Stomach (tissue), 9 donors: ENCODE measurements around the gene PRRT3. TPM values are rescaled to one million over a fixed set of nuclear protein-coding genes. Genes with fewer than 3 reads are reported as not detected.
A peak's percentile ranks its signal among the peaks of the same experiment; 100 is the strongest.

Experiments
- DNase-seq, 2 donors: peaks; one replicate each; pipeline versions ENCODE4 v3.0.0 to v3.0.0-alpha.2; 2013 to 2019
- H3K27ac ChIP-seq, 5 donors: fragments of 200-600 bp in 4 of 5; sonication (generic) in 4 of 5; one replicate each; pipeline ENCODE4 v1.5.1; 2013 to 2019; ENCODE audit warnings: mild to moderate bottlenecking in 1 of 5, moderate library complexity in 1 of 5
- H3K27me3 ChIP-seq, 3 donors: fragments of 200-600 bp; sonication (generic); one replicate each; pipeline ENCODE4 v1.5.1; 2017 to 2019; ENCODE audit warnings: mixed run types in 1 of 3
- H3K36me3 ChIP-seq, 4 donors: fragments of 200-600 bp; sonication (generic); 1 replicate in 3 of 4; 2 replicates in 1 of 4; pipeline ENCODE4 v1.5.1; 2016 to 2019
- H3K4me1 ChIP-seq, 4 donors: fragments of 200-600 bp; sonication (generic); one replicate each; pipeline ENCODE4 v1.5.1; 2016 to 2019
- H3K4me3 ChIP-seq, 4 donors: fragments of 200-600 bp; sonication (generic) in 3 of 4; one replicate each; pipeline ENCODE4 v1.5.1; 2016 to 2019; ENCODE audit warnings: mild to moderate bottlenecking in 1 of 4
- H3K9me3 ChIP-seq, 4 donors: fragments of 200-600 bp; sonication (generic); one replicate each; pipeline ENCODE4 v1.5.1; 2016 to 2019
- CTCF ChIP-seq, 7 experiments: fragments of 450-650 bp in 4 of 7; fragments of 200-600 bp in 3 of 7; sonication (generic) in 3 of 7; IDR thresholded peaks; one replicate each; pipeline ENCODE4 v1.5.1; 2016 to 2019; ENCODE audit warnings: antibody characterized with exemption in 7 of 7, control low read depth in 2 of 7, mild to moderate bottlenecking in 1 of 7
- EP300 ChIP-seq: sonication (generic); formaldehyde crosslinking; IDR thresholded peaks from one replicate; pipeline ENCODE4 v1.6.1; 2017; ENCODE audit warnings: antibody characterized with exemption
- POLR2A ChIP-seq, 4 donors: fragments of 450-650 bp; IDR thresholded peaks; one replicate each; pipeline ENCODE4 v1.6.1; 2016; ENCODE audit warnings: antibody characterized with exemption in 4 of 4, control low read depth in 2 of 4, mild to moderate bottlenecking in 1 of 4, moderate library complexity in 1 of 4
- POLR2AphosphoS5 ChIP-seq, 3 donors: sonication (generic); formaldehyde crosslinking; IDR thresholded peaks; one replicate each; pipeline ENCODE4 v1.6.1; 2016; ENCODE audit warnings: antibody characterized with exemption in 3 of 3
- WGBS, 5 donors: extraction: QIAGEN DNeasy Blood & Tissue Kit in 3 of 5; methylation state at CpG; one replicate each; pipeline versions ENCODE4 v1.1.5 to v1.1.7; 2013 to 2018; 5-methylcytosine and 5-hydroxymethylcytosine counted together
- intact Hi-C: fragments of 100-400 bp; cut with DNase I; formaldehyde crosslinking; loops from one replicate; pipeline ENCODE4 v1.15.1; 2023; ENCODE audit warnings: low total_unique reads
- polyA plus RNA-seq, 3 donors: library from polyadenylated mRNA; stranded (reverse); fragments of 200-250 nt; gene quantifications; one replicate each; pipeline ENCODE4 v1.2.3, GENCODE V29; 2013
- total RNA-seq, 5 donors: library from RNA; depleted of rRNA; stranded (reverse); fragments of >200 nt; gene quantifications; one replicate each; pipeline versions ENCODE4 v1.1.0 to v1.2.3, GENCODE V29; 2014 to 2016
- donor health status: healthy with polysubstance abuse.
- donor health status: Bipolar disorder and iron deficiency.
- donor health status: healthy.

PRRT3 gene
- total and polyA plus RNA-seq, 8 donors: 0.44 to 31.6 (median 0.92) TPM

GRCh38 chr3:9935966-9936510 lies 16.2 kb downstream of the PRRT3 start:
- Histone ChIP-seq H3K4me1 (peaks cover 12 to 53% (median 47%) of the 10 kb centered on the region in 4 donors), H3K27ac (no peak overlapping the region), H3K36me3 (peaks cover 9 to 37% (median 27%) of the 10 kb centered on the region in 4 donors), H3K9me3 (no peaks in the 10 kb centered on the region), H3K27me3 (no peaks in the 10 kb centered on the region), H3K4me3 (peak overlapping the region in 1 of 4 donors; percentile 64)
- 86 to 96% (median 90%) methylated on average over 5 of the region's 5 CpGs for WGBS, 5 donors
- DNase-seq: no peak
- intact Hi-C loops: no loop called here
- TF ChIP-seq POLR2A (IDR thresholded peaks at IDR 0.05): no peak
- no peak for TF ChIP-seq POLR2AphosphoS5 (IDR thresholded peaks at IDR 0.05)
- no peak for TF ChIP-seq EP300
- no peak for TF ChIP-seq CTCF (IDR thresholded peaks at IDR 0.05)

GRCh38 chr3:9934993-9935392 lies 17.2 kb downstream of the PRRT3 start:
- intact Hi-C loops: no loop called here
- Histone ChIP-seq H3K4me3 (peak overlapping the region; percentile 64 to 78 (median 76)), H3K9me3 (no peaks in the 10 kb centered on the region), H3K36me3 (peaks cover 9 to 43% (median 29%) of the 10 kb centered on the region in 4 donors), H3K27ac (peak overlapping the region in 2 of 5 donors; percentile 94 to 95), H3K27me3 (no peaks in the 10 kb centered on the region), H3K4me1 (peaks cover 12 to 53% (median 47%) of the 10 kb centered on the region in 4 donors)
- 34 to 59% (median 42%) methylated on average over 4 of the region's 4 CpGs for WGBS, 5 donors
- DNase-seq: no peak
- no peak for TF ChIP-seq CTCF (IDR thresholded peaks at IDR 0.05)
- TF ChIP-seq POLR2AphosphoS5 (IDR thresholded peaks at IDR 0.05): no peak
- TF ChIP-seq POLR2A (IDR thresholded peaks at IDR 0.05): no peak
- TF ChIP-seq EP300: no peak

- DNase-seq: no peak
- Histone ChIP-seq H3K36me3 (peaks cover 9 to 46% (median 35%) of the 10 kb centered on the region in 4 donors), H3K27me3 (no peaks in the 10 kb centered on the region), H3K27ac (peak overlapping the region; percentile 93 to 98 (median 95)), H3K4me1 (peaks cover 12 to 53% (median 47%) of the 10 kb centered on the region in 4 donors), H3K4me3 (peak overlapping the region; percentile 64 to 78 (median 76)), H3K9me3 (no peaks in the 10 kb centered on the region)
- TF ChIP-seq CTCF (IDR thresholded peaks at IDR 0.05) (peak in 1 of 7 experiments; percentile 5), POLR2AphosphoS5 (IDR thresholded peaks at IDR 0.05) (no peak), EP300 (no peak)
- intact Hi-C loops: no loop called here
- WGBS, 5 donors: 5 to 15% (median 11%) methylated on average over 11 of the region's 11 CpGs
Measured at GRCh38 chr3:9934235-9934621, 18.0 kb downstream of the PRRT3 start.

- H3K4me1 ChIP-seq: peaks cover 12 to 53% (median 47%) of the 10 kb centered on the region in 4 donors
- WGBS, 5 donors: 0 to 1% (median 0%) methylated on average over 31 to 50 of the region's 50 CpGs
- H3K27me3 ChIP-seq: no peaks in the 10 kb centered on the region
- peak within 1 kb of the TSS; percentile 93 to 98 (median 95) for H3K27ac ChIP-seq
- H3K4me3 ChIP-seq: peak within 1 kb of the TSS; percentile 64 to 78 (median 76)
- TF ChIP-seq POLR2AphosphoS5 (IDR thresholded peaks at IDR 0.05): peak; percentile 91 to 96 (median 93)
- TF ChIP-seq POLR2A (IDR thresholded peaks at IDR 0.05): peak in 2 of 4 donors; percentile 12 to 83
- TF ChIP-seq EP300: no peak
- peaks cover 9 to 51% (median 40%) of the 10 kb centered on the region in 4 donors for H3K36me3 ChIP-seq
- intact Hi-C loops: no loop called here
- no peaks in the 10 kb centered on the region for H3K9me3 ChIP-seq
- DNase-seq: peak; percentile 98 to 99
Measured at GRCh38 chr3:9933561-9934234, 18.5 kb downstream of the PRRT3 start, which contains the start of gene CRELD1. CRELD1 (plus strand) TSS chr3:9933834; CDS start chr3:9934439, 605 bp downstream.
